ENCODE measurements around the gene ZNF620.
"Not testable (repeated sequence)": the region's sequence is repeated elsewhere in the genome, so short reads cannot be mapped to it uniquely, and the experiment has no call there.

GRCh38 chr3:40462838-40463237, 43.0 kb upstream of the ZNF620 start:
- TF ChIP-seq, protein P1, sequence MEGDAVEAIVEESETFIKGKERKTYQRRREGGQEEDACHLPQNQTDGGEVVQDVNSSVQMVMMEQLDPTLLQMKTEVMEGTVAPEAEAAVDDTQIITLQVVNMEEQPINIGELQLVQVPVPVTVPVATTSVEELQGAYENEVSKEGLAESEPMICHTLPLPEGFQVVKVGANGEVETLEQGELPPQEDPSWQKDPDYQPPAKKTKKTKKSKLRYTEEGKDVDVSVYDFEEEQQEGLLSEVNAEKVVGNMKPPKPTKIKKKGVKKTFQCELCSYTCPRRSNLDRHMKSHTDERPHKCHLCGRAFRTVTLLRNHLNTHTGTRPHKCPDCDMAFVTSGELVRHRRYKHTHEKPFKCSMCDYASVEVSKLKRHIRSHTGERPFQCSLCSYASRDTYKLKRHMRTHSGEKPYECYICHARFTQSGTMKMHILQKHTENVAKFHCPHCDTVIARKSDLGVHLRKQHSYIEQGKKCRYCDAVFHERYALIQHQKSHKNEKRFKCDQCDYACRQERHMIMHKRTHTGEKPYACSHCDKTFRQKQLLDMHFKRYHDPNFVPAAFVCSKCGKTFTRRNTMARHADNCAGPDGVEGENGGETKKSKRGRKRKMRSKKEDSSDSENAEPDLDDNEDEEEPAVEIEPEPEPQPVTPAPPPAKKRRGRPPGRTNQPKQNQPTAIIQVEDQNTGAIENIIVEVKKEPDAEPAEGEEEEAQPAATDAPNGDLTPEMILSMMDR (IDR thresholded peaks at IDR 0.05; ENCODE audit: insufficient read depth, low read depth, low read length): not testable (repeated sequence)
- TF ChIP-seq EZH2 (IDR thresholded peaks at IDR 0.05; ENCODE audit: insufficient read depth, low read length): not testable (repeated sequence)

Measured in astrocyte (in vitro differentiated cells and primary cell).